Esophagus muscularis mucosa (tissue), 4 donors: ENCODE measurements around the gene CLCNKA. TPM values are rescaled to one million over a fixed set of nuclear protein-coding genes. Genes with fewer than 3 reads are reported as not detected.

Experiments used
- DNase-seq: peaks from one replicate; pipeline ENCODE4 v3.0.0-alpha.2; 2017; ENCODE audit errors: extremely low spot score
- H3K27ac ChIP-seq, 4 donors: fragments of 200-600 bp; sonication (generic); replicated peaks in 1 of 4; 1 replicate in 3 of 4; 2 replicates in 1 of 4; pipeline ENCODE4 v1.5.1; 2016 to 2019; ENCODE audit warnings: mild to moderate bottlenecking in 1 of 4
- H3K27me3 ChIP-seq, 4 donors: fragments of 200-600 bp; sonication (generic); one replicate each; pipeline versions ENCODE4 v1.5.1 to v1.6.0; 2016 to 2019
- H3K36me3 ChIP-seq, 4 donors: fragments of 200-600 bp; sonication (generic); one replicate each; pipeline ENCODE4 v1.5.1; 2016 to 2019
- H3K4me1 ChIP-seq, 4 donors: fragments of 200-600 bp; sonication (generic); one replicate each; pipeline ENCODE4 v1.5.1; 2016 to 2019
- H3K4me3 ChIP-seq, 4 donors: fragments of 200-600 bp; sonication (generic); 1 replicate in 2 of 4; 2 replicates in 2 of 4; pipeline ENCODE4 v1.5.1; 2016 to 2019; ENCODE audit warnings: mild to moderate bottlenecking in 4 of 4, moderate library complexity in 1 of 4
- H3K9me3 ChIP-seq, 4 donors: fragments of 200-600 bp; sonication (generic); 1 replicate in 3 of 4; 2 replicates in 1 of 4; pipeline ENCODE4 v1.5.1; 2016 to 2019
- CTCF ChIP-seq, 3 experiments: fragments of 200-600 bp in 2 of 3; fragments of 450-650 bp in 1 of 3; sonication (generic) in 2 of 3; IDR thresholded peaks; one replicate each; pipeline ENCODE4 v1.5.1; 2017 to 2019; ENCODE audit warnings: antibody characterized with exemption in 3 of 3, mild to moderate bottlenecking in 2 of 3, moderate library complexity in 1 of 3
- EP300 ChIP-seq: sonication (generic); formaldehyde crosslinking; IDR thresholded peaks from one replicate; pipeline ENCODE4 v1.6.1; 2017; ENCODE audit warnings: antibody characterized with exemption
- POLR2A ChIP-seq: fragments of 450-650 bp; IDR thresholded peaks from one replicate; pipeline ENCODE4 v1.6.1; 2017; ENCODE audit warnings: antibody characterized with exemption, moderate library complexity, mild to moderate bottlenecking, low read depth
- POLR2AphosphoS5 ChIP-seq, 2 donors: sonication (generic); formaldehyde crosslinking; IDR thresholded peaks; one replicate each; pipeline ENCODE4 v1.6.1; 2017; ENCODE audit warnings: antibody characterized with exemption in 2 of 2
- WGBS: methylation state at CpG from one replicate; pipeline ENCODE4 v1.1.5; 2018; 5-methylcytosine and 5-hydroxymethylcytosine counted together
- intact Hi-C: fragments of 100-400 bp; cut with DNase I; formaldehyde crosslinking; loops from one replicate; pipeline ENCODE4 v1.15.1; 2023
- total RNA-seq, 4 donors: library from RNA; depleted of rRNA; stranded (reverse); fragments of >200 nt; gene quantifications; one replicate each; pipeline versions ENCODE4 v1.1.0 to v1.2.1, GENCODE V29; 2016

CLCNKA gene
- total RNA-seq, 4 donors from 2014 or later, result 0.17 to 0.42 (median 0.33) TPM; not detected in 1

DNA sequence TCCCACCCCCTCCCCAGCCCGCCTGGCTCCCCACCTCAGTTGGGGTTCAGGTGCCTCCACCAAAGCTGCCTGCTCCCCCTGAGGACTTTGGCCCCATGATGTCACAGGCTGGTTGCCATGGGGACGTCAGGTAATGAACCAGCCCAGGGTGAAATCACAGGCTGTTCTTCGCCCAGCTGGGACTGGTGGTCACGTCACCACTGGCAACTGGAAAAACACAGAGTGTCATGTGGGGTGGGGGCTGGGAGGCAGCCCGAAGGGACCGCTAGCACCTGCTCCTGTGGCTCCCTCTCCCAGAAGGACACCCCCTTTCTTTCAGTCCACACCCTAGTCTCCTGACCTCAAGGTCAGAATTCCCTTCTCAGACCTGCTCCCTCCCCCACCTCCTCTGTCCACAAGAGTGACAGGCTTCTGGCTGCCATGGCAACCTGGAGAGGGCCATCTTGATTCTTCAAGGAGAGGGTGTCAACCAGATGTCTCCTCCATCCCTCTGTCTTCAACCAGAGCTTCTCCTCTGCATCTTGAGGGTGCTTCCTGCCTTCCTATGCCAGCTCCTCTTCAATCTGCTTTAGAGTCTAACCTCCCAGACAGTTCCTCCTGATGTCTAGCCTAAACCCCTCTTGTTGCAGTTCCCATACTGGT, 45.4 kb downstream of the CLCNKA start:
- Histone ChIP-seq H3K27me3 (no peaks in the 10 kb centered on the region), H3K36me3 (no peaks in the 10 kb centered on the region), H3K4me1 (peaks cover 9 to 20% (median 17%) of the 10 kb centered on the region in 4 donors), H3K9me3 (no peaks in the 10 kb centered on the region), H3K27ac (no peak overlapping the region), H3K4me3 (no peak overlapping the region)
- TF ChIP-seq EP300 (no peak), CTCF (IDR thresholded peaks at IDR 0.05) (no peak), POLR2AphosphoS5 (IDR thresholded peaks at IDR 0.05) (no peak), POLR2A (no peak)
- WGBS, result 100% methylated on average over 2 of the region's 6 CpGs
- intact Hi-C loops, result no loop called here
- no peak for DNase-seq

DNA sequence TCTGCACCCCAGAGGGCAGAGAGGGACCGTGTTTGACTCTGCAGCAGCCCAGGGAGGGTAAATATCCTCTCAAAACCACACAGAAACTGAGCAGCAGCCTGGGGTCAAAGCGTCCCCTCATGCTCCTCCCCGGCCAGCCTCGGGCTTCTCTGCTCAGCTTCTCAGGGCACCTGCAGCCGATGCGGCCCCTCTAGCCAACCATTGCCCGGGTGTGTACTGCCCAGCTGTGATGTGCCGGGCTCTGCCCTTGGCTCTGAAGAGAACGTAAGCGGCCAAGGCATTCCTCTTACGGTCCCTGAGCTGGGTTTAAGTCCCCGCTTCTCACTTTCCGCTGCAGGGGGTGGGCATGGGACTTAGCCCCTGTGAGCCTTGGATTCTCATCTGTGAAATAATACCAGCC, 46.1 kb downstream of the CLCNKA start:
- 78% methylated on average over 10 of the region's 13 CpGs for WGBS
- H3K27me3 ChIP-seq, result peaks cover 0 to 5% (median under 1%) of the 10 kb centered on the region in 4 donors
- H3K9me3 ChIP-seq, result no peaks in the 10 kb centered on the region
- peaks cover 10 to 24% (median 20%) of the 10 kb centered on the region in 4 donors for H3K4me1 ChIP-seq
- no peak overlapping the region for H3K27ac ChIP-seq
- no peaks in the 10 kb centered on the region for H3K36me3 ChIP-seq
- H3K4me3 ChIP-seq, result no peak overlapping the region
- intact Hi-C loops, result no loop called here
- no peak for DNase-seq
- no peak for TF ChIP-seq CTCF (IDR thresholded peaks at IDR 0.05)
- no peak for TF ChIP-seq EP300
- no peak for TF ChIP-seq POLR2A
- TF ChIP-seq POLR2AphosphoS5 (IDR thresholded peaks at IDR 0.05), result no peak

DNA sequence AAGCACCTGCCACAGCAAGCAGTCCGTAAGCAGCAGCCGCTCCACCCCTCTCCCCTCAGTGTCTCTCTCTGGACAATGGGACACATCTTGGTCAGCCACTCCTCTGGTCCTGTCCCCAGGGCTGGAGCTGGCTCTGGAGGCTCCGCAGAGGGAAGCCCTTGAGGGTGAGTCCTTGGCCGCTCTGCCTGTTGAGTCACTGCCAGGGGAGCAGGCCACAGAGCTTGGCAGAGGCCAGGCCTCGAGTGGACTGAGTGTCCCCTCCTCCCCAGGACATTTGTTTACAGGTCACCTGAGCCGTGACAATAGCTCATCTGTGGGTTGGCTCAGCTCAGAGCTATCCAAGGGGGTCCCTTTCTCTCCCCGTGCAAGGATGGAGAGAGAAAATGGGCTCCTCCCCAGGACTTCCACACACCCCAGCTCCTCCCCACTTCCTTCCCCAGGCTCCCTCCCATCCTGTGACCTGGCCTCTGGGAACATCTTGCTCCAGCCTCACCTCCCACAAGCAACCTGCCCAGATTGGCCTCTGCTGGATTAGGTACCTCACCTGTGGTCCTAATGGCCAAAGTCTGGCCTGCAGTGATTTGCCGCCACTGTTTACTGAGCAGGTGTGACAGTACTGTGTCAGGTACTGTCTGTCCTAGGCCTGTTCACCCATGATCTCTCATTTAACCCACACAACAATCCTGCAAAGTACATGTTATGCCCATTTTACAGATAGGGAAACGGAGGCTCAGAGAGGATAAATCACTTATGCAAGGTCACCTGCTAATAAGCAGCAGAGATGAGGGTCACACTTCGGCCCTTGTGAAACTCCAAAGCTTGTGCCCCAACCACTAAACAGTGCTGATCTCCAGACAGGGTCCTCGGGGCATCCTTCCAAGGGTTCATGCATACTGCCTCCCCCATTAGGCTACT, 46.8 kb downstream of the CLCNKA start:
- no peak overlapping the region for H3K4me3 ChIP-seq
- H3K4me1 ChIP-seq, result peaks cover 14 to 30% (median 26%) of the 10 kb centered on the region in 4 donors
- H3K9me3 ChIP-seq, result no peaks in the 10 kb centered on the region
- no peak for DNase-seq
- H3K27ac ChIP-seq, result no peak overlapping the region
- H3K27me3 ChIP-seq, result peaks cover 0 to 9% (median 2%) of the 10 kb centered on the region in 4 donors
- no peaks in the 10 kb centered on the region for H3K36me3 ChIP-seq
- WGBS, result 76% methylated on average over 6 of the region's 11 CpGs
- TF ChIP-seq POLR2AphosphoS5 (IDR thresholded peaks at IDR 0.05) (no peak), CTCF (IDR thresholded peaks at IDR 0.05) (no peak), EP300 (no peak), POLR2A (no peak)
- intact Hi-C loops, result no loop called here

- Histone ChIP-seq H3K4me1 (peaks cover 33 to 44% (median 41%) of the 10 kb centered on the region in 4 donors), H3K4me3 (no peak overlapping the region), H3K27ac (no peak overlapping the region), H3K27me3 (peaks cover 0 to 9% (median 2%) of the 10 kb centered on the region in 4 donors), H3K9me3 (no peaks in the 10 kb centered on the region), H3K36me3 (no peaks in the 10 kb centered on the region)
- 86% methylated on average over 9 of the region's 9 CpGs for WGBS
- no peak for DNase-seq
- TF ChIP-seq POLR2A (no peak), CTCF (IDR thresholded peaks at IDR 0.05) (no peak), POLR2AphosphoS5 (IDR thresholded peaks at IDR 0.05) (no peak), EP300 (no peak)
- intact Hi-C loops, result loop anchor here (10.0 kb wide), 1 partner anchor 294 kb away; the partner anchor contains the start of gene SZRD1
Measured at GRCh38 chr1:16070640-16071355, 49.0 kb downstream of the CLCNKA start.
